HG03521 (cell line): Measurements from ENCODE around the gene SMAD7.

Experiments used
- ATAC-seq: cut with Tn5 transposase; IDR thresholded peaks from one replicate; pipeline ENCODE4 v1.9.1; 2021; ENCODE audit warnings: mild to moderate bottlenecking, moderate library complexity; ENCODE audit not compliant: unreplicated experiment

The SMAD7 gene

DNA sequence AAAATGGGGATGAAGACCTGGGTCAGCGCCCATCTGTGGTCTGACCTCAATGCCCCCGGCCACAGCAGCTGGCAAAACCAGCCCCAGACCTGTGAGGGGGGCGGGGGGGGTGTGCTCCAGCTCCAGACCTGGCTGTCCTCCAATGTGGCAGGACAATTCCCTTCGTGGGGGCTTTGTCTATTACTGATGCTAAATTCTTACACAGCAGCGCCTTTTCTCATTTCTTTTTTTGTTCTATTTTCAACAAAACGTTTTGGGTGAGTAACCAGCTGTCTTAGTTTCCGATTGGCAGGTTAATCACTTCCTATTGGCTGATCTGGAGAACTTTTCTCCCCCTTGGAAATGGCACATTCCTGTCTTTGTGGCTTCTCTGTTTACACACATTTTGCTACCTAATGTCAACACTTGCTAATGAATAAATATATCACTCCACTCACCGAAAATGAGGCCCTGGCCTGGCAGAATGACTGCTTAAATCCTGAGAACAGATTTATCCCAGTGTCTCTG lies 4.4 kb downstream of the SMAD7 start:
- ATAC-seq, result no peak

DNA sequence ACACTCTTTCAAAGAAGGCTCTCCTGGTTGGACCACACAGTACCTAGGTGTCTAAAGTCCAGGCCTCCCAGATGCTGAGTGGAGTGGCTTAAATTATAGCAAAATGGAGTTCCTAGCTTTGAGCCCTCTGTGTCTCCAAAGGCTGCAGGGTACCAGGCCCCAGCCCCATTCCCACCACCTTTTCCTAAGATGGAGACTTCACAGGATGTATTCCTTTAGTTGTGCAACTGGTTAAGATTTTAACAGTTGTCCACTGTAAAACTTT lies 4.9 kb downstream of the SMAD7 start:
- ATAC-seq, result no peak

DNA sequence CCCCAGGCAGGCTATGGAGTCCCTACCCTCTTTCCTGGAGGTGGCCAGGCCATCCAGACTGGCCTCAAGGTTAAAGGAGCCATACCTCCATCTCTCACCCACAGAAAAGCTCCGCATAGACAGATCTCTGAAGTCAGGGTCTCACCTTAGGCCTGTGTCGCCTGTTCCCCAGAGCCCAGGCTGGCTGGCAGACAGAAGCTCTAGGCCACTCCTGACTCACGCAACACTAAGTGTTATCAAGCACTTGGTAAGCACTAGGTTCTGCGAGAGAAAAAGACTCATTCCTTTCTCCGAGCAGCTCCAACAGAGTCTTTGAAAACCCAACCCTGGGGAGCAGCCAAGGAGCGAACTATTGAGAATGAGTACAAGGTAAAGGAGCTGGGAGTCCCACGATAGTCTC lies 6.1 kb downstream of the SMAD7 start:
- ATAC-seq, result no peak

DNA sequence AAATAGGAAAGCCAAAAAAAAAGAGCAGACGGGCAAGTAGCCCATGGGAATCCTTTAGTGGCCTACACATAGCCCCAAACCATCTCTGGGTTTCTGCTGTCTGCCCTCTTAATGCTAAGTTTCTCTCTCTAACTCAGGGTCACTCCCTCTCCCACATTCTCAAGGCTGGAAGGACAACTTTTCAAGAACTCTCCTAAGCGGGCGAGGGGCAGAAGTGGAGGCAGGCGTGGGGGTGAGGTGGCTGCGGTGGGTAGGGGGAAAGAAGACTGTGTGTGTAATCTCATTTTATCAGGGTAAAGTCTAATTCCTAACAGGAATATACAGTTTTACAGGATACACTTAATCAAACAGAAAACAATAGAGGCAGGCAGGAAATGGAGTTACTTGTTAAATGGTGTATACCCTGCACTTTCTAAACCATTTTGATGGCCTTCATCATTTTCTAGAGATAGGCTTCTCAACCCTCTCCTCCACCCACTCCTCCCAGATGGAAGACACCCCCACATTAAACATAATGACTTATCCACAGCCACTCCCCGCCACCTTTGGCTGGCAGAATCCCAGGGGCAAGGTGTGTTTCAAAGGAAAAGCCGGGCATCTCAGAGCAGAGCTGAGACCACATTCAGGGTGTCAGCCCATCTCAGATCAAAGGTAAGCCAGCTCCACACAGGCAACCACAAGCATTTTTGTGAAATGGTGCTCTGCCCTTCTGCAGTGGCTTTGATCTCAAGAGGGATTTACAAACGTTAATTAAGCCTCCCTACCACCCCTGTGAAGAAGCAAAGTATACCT lies 6.8 kb downstream of the SMAD7 start:
- no peak for ATAC-seq

DNA sequence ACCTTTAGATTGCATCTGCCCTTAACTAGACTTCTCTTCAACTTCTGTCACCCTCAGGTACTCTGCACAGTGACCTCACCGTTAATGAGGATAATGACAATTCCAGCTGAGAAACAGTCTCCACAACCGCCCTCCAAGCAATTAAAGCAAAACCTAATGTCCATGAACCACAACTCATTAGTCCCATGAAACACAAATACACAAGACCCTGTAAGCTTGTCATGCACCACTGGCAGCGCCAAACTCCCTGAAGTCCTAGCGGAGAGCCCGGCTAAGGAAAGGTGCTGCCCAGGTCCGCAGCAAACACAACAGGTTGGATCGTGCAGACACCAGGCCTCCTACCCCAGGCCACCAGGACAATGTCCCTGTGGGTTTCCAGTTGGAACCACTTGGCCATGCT lies 7.4 kb downstream of the SMAD7 start:
- no peak for ATAC-seq

DNA sequence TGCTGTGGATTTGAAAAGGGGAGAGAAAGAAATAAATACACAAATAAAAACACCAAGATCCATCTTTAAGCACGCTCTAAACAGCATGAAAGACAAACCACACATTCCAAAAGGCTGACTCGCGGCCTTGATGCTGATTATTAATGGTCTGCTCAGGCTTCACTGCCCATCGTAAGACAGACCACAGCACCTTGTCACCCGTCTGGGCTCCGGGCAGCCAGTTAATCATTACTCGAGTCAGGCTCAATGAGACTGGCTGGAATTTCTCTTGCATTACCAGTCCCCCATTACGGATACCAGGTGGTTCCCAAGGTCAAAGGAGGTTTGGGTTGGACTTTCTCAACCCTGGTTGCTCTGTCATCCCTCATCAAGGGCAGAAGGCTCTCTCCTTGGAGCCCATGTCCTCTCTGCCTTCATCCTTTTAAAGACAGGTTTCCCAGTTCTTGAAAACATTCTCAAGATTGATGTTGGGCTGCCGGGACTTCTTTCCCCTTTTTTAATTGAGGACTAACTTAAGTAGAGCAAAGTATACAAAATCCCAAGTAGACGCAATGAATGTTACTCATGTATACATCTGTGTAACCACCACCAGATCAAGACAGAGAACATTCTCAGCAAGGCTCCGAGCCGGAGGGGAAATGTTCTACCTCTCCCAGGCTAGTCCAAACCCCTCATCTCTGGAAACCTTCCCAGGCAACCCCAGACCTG lies 8.1 kb downstream of the SMAD7 start:
- no peak for ATAC-seq

DNA sequence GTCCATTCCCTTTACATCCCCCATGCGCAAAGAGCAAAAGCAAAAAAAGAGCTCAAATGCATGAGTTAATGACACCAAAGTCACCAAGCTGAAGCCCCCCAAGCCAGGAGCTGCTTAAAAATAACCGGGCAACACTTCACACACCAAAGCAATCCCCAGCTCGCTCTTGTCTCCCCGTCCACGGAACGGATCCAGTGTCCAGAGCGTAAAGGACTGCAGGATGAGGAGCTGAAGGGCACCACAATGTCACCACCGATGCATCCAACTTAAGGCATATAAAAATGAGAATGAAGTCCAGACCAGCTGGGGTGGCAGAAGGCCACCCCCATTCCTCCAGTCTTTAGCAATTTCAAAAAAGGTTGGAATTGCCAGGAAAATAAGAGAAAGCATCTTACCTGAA lies 8.7 kb downstream of the SMAD7 start:
- no peak for ATAC-seq

DNA sequence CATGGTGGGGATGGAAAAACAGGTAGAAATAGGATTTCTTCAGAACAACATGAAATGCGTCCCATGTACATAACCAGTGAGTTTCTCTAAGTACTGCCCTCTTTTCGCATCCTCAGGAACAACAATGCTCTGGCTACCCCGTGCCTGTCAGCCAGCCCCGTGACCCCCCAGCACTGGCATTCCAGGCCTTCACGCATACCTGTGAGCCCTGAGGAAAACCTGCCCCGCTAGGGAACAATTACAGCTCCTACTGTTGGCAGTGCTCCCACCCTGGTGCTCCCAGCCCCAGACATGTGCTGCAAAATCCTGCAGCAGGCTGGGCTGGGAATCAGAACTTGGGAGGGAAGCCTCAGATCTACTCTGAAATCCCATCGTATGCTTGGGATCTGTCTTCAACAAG lies 9.1 kb downstream of the SMAD7 start:
- ATAC-seq, result no peak

DNA sequence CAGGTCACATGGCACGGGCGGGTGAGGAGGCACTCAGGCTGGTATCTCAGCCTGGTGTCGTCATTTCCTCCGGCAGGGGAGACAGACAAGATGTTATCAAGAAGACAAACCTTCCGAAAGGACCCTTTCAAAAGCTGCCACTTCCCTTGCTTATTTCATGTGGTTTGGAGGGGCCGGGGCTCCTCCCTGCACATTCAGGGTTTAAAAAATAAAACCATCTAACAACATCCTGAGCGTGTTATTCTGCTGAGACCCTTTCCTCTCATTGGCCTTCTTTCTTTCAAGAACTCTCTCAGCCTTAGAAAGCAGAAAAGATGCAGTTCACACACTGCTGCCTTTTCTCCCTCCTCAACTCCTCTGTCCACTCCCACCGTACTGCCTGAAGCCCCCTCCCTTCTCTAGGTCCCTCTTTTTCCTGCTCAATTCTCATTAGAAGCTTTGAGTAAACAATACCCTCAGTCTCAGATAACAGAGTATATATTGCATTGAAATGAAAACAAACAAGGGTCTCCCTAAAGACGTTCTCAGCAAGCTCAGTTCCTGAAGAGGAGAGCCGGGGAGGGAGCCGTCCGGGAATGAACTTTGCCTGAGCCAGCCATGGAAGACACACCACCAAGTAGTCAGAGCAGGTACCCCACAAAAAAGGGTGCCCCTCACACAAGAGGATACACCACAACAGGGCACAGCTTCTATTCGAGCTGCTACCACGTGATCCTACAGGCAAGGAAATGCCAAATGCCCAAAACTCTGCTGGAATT lies 9.7 kb downstream of the SMAD7 start:
- no peak for ATAC-seq

DNA sequence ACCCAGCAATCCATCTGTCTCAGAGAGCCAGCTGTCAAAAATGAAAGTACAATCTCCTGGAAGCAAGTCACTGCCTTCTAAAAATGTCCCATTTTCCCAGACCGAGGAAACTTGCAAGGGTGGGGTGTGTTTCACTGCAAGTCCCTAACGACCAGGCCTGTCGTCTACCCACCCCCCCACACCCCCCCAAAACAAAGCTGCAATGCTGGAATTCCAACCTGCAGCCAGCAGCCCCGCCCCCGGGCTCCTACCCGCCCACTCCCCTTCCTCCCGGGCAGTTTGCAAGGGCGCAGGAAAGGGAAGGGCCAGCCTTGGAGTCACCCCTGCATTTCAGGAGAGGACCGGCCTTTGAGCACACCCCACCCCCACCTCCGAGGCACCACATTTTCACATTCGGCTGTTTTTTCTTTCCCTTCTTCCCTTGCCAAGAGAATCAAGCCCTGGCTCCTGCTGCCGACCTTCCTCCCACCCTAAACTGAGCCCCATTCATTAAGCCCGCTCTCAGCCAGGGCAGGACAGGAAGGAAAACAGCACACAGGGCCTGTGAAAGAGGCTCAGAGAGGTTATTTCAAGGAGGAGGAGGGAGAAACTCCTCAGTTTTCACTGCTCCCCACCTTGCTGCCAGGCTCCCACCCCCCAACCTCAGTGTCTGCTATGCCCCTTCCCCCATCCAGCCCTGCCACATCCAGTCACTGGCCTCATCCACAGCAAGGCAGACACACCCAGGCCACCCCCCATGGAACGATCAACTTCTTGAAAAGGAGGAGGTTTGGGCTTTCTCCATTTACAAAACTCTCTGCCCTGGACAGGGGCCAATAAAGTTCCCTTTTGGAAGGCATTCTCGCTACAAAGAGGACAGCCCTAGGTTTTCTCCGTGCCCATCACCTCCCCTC lies 11.3 kb downstream of the SMAD7 start:
- ATAC-seq, result no peak

DNA sequence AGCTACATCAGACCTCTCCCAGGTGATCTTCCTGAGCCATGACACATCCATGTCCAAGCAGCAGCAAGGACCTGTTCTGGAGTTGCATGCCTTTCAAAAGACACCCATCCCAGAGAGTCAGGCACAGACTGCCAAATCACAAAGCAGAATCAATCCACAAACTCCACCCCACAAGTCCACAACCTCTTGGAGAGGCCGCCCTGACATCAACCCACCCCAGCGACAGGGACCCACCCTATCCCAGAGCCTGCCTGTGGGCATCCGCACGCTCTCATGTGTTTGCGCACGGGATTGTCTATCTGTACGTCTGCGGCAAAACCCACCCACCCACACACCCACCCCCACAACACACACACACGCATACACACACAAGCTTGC lies 11.9 kb downstream of the SMAD7 start:
- ATAC-seq, result no peak

DNA sequence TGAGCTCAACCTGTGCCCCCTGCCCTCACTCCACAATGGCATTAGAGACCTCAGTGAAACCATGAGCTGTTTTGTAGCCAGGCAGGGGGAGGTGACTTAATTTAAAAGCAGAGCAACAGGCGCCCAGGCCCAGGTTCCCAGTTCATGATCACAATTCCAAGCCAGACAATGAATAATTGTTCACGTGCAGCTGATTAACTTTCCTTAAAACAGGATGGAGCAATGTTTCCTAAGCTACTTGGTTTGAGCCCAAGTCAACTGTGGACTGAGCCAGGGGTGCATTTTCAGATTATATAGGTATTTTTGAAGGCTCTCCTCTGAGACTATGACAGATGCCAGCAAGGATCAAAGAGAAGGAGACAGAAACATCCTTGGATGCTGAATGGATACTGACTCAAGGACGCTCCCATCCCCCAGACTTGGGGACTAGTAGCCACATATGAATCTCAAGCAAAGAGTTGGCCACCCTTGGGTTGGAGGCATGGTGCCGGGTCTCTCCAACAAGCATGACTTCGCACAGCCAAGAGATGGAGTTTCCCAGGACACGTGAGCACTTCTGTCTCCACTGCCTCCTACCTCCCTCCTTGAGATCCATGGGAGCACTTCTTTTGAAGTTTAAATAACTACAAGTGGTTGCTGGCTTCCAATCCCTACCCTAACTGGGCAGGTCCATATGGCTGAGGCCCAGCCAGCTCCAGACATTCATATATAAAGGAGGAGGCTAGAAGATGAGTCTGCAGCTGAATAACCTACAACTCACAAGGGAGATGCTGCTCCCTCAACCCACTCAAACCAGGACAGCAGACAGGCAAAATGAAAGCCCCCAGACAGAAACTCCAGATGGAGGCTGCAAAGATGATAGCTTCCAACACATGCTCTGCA lies 12.7 kb downstream of the SMAD7 start:
- no peak for ATAC-seq

DNA sequence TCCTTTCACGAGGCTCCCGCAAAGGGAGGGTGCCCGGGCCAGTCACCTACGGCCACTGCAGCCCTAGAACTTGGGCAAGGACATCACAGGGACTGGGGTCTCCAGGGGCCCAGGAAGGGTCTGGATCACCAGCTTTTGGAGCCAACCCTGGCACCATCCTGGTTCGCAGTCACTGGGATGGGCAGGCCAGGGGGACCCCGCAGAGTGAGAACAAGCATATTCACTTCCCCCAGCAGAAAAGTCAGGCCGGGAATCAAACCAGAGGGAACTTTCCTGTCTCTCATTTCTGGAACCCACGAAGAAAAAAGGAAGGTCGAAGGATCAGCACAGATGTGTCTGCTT lies 15.4 kb downstream of the SMAD7 start:
- no peak for ATAC-seq

DNA sequence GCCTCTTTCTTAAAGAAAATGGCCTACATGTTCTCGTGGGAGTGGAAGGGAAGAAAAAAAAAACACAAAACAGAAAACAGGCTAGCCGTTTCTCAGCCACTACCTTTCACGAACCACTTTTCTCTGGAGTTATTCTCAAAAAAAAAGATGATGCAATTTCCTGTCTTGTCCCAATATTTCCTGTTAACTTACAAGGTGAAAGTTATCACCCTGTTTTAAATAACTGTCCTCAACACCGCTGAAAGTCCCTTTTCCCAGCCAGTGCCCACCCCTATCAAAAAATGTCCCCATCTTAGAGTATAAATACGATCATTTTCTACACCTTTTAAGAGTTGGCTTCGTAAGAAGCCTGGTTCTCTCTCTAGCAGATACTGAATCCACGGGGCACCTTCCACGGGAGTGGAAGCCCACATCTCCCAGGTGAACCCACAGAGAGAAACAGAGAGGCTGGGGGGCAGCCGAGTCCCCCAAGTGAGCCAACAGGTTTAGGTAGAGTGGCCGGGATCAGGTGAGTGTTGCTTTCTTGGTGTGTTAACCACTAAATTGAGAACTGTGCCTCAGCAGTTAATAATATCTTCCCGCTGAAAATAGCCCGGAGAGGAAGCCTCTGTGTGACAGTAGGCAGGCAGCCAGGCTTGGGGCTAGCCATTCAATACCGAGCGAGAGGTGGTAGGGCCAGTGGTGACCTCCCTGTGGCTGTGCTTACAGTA lies 15.9 kb downstream of the SMAD7 start:
- ATAC-seq, result no peak

DNA sequence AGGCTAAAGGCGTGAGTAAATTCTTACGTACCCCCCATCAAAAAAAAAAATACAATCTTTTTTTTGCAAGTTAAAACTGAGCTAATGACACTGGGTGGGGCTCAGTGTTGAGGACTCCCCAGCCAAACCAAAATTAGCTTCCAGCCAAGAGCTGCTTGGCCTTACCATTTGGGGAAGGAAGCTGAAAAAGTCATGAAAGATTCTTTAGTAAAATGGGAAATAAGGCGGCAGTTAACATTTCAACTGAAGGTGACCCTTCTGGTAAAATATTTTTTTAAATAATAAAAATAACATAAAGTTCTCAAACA lies 16.4 kb downstream of the SMAD7 start:
- no peak for ATAC-seq

DNA sequence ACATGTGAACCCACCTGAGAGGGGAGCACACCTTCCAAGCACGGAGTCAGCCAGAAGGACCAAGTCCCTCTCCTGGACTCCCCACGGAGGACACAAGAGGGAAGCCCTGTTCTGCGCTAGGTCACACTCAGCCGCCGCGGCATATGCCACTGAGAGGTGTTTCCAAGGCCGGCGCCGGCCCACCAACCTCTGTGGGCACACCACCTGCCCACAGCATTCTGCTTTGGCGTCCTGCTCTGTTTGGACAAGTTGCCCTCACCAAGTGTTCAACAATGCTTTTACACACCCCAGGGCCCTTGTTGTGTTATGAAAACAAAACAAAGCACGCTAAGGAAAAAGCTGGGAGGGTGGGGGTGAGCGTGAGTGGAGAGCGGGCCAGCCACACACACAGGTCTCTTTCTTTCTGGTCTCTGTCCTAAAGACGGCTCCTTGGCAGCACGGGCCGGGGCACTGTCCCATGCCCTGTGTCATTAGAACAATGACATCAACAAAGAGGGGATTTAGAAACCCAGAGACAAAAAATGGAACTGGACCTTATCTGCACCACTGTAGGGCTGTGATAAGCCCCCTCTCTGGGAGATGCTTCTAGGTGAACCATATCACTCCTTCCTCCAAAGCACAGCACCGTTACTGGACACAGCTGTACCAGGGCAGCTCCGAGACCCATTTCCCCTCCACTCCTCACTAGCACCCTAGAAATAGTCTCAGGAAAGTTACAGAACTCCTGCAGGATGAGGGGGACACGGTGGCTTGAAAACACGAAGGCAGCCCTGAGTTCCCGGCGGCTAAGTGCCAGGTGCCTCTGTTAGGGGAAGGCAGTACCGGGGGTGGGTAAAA lies 17.0 kb downstream of the SMAD7 start:
- ATAC-seq, result no peak

DNA sequence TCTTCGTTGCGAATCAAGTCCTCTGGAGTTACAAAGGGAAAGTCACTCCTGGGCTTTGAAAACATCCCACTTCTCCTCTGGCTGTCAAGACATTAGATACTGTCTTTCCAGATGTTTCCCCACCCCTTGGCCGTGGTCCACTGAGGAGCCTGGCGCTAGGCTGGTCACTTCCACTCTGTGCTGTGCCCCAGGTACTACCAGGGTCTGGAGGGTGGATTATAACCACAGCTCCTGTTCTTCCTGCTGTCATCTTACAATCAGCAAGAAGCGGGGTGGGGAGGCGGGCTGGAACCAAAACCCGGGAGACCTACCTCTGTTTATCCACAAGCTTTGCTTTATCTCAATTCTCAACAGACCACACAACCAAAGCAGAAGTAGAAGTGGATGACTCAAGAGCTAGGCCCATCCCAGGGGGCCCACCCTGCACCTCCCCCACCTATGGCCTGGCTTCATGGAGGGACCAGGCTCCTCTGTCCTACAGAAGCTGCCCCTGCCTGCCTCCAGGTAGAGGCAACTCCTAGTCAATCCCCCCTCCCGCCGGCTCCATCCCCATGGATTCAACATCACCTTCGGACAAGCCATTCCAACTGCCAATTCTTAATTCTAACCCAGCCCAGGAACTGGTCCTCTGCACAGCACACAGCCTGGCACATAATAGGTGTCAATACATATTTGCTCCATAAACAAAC lies 17.8 kb downstream of the SMAD7 start:
- no peak for ATAC-seq

DNA sequence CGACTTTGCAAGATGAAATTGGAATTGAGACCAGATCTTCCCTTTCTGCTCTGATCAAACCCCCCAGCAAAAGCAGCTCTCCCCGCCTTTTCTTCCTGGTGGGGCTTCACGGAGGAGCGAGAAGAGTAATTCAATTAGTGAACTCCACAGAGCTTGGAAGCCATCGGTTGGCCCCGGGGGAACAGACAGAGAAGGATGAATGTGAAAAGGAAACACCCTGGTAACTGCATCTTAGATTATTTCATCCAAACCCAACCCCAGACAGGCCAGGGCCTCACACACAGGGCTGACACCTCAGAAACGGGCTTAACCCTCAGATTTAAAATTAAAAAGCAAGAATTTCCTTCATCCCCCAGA lies 18.3 kb downstream of the SMAD7 start:
- no peak for ATAC-seq
